Mesenchymal stem cell (in vitro differentiated cells and primary cell): ENCODE measurements around the gene ZBTB5.
A peak's percentile ranks its signal among the peaks of the same experiment; 100 is the strongest.

Experiments used
- DNase-seq: peaks from one replicate; pipeline ENCODE4 v3.0.0-alpha.2; 2013
- H2AFZ ChIP-seq: one replicate; pipeline ENCODE4 v1.6.1; 2013; ENCODE audit warnings: low read depth, mild to moderate bottlenecking, control low read depth, inconsistent platforms, low read length, moderate library complexity
- H2AK5ac ChIP-seq: 2 replicates; pipeline ENCODE4 v1.6.1; 2013; ENCODE audit warnings: low read length, moderate library complexity, mild to moderate bottlenecking, inconsistent platforms; ENCODE audit not compliant: severe bottlenecking
- H2BK120ac ChIP-seq: one replicate; pipeline ENCODE4 v1.6.1; 2013; ENCODE audit warnings: low read depth, mild to moderate bottlenecking, inconsistent platforms, low read length, moderate library complexity
- H2BK12ac ChIP-seq, 2 experiments: one replicate each; pipeline ENCODE4 v1.6.1; 2013; ENCODE audit warnings: inconsistent platforms in 2 of 2, low read length in 2 of 2, mild to moderate bottlenecking in 2 of 2, moderate library complexity in 2 of 2, control low read depth in 1 of 2
- H2BK15ac ChIP-seq: one replicate; pipeline ENCODE4 v1.6.1; 2013; ENCODE audit warnings: mild to moderate bottlenecking, low read depth, inconsistent platforms; ENCODE audit not compliant: poor library complexity, severe bottlenecking
- H2BK5ac ChIP-seq: 2 replicates; pipeline ENCODE4 v1.6.1; 2013; ENCODE audit warnings: low read depth, mild to moderate bottlenecking, low read length, control low read depth, inconsistent platforms; ENCODE audit not compliant: poor library complexity, severe bottlenecking
- H3K14ac ChIP-seq, 2 experiments: one replicate each; pipeline ENCODE4 v1.6.1; 2013; ENCODE audit warnings: inconsistent platforms in 2 of 2, low read length in 2 of 2, control low read depth in 1 of 2, mild to moderate bottlenecking in 1 of 2, moderate library complexity in 1 of 2
- H3K18ac ChIP-seq, 2 experiments: one replicate each; pipeline ENCODE4 v1.6.1; 2013; ENCODE audit warnings: inconsistent platforms in 2 of 2, low read length in 2 of 2, control low read depth in 1 of 2, low read depth in 1 of 2, mild to moderate bottlenecking in 1 of 2
- H3K23ac ChIP-seq, 2 experiments: one replicate each; pipeline ENCODE4 v1.6.1; 2013; ENCODE audit warnings: inconsistent platforms in 2 of 2, low read length in 2 of 2, mild to moderate bottlenecking in 2 of 2, moderate library complexity in 2 of 2, control low read depth in 1 of 2
- H3K27ac ChIP-seq: 2 replicates; pipeline ENCODE4 v1.5.1; 2013; ENCODE audit warnings: mild to moderate bottlenecking, moderate library complexity, low read length, control low read depth, inconsistent platforms; ENCODE audit not compliant: poor library complexity, severe bottlenecking
- H3K27me3 ChIP-seq, 2 experiments: 2 replicates each; pipeline versions ENCODE4 v1.6.1 to v1.7.0; 2013; ENCODE audit warnings: low read length in 2 of 2, mild to moderate bottlenecking in 2 of 2, moderate library complexity in 2 of 2, control low read depth in 1 of 2, inconsistent platforms in 1 of 2; ENCODE audit not compliant: control insufficient read depth in 1 of 2, insufficient read depth in 1 of 2
- H3K36me3 ChIP-seq, 2 experiments: 2 replicates each; pipeline versions ENCODE4 v1.6.1 to v1.7.0; 2013; ENCODE audit warnings: low read length in 2 of 2, control low read depth in 1 of 2, inconsistent platforms in 1 of 2, low read depth in 1 of 2, mild to moderate bottlenecking in 1 of 2; ENCODE audit not compliant: insufficient read depth in 2 of 2, control insufficient read depth in 1 of 2
- H3K4ac ChIP-seq, 2 experiments: one replicate each; pipeline ENCODE4 v1.6.1; 2013; ENCODE audit warnings: inconsistent platforms in 2 of 2, low read length in 2 of 2, mild to moderate bottlenecking in 2 of 2, moderate library complexity in 2 of 2, control low read depth in 1 of 2, low read depth in 1 of 2
- H3K4me1 ChIP-seq: 2 replicates; pipeline ENCODE4 v1.6.1; 2013; ENCODE audit warnings: low read depth, low read length, control low read depth; ENCODE audit not compliant: control insufficient read depth, insufficient read depth
- H3K4me2 ChIP-seq: 2 replicates; pipeline ENCODE4 v1.6.1; 2013; ENCODE audit warnings: low read length, mild to moderate bottlenecking, inconsistent platforms; ENCODE audit not compliant: poor library complexity, severe bottlenecking
- H3K4me3 ChIP-seq, 2 experiments: 2 replicates each; pipeline versions ENCODE4 v1.5.1 to v1.7.0; 2013; ENCODE audit warnings: low read length in 2 of 2, mild to moderate bottlenecking in 2 of 2, control low read depth in 1 of 2, low read depth in 1 of 2; ENCODE audit not compliant: insufficient read depth in 1 of 2
- H3K79me1 ChIP-seq: replicated peaks from 2 replicates; pipeline ENCODE4 v1.6.1; 2013; ENCODE audit warnings: mild to moderate bottlenecking, control low read depth, low read length, inconsistent platforms; ENCODE audit not compliant: poor library complexity, severe bottlenecking
- H3K9ac ChIP-seq: 2 replicates; pipeline ENCODE4 v1.7.0; 2013; ENCODE audit warnings: mild to moderate bottlenecking, low read length, moderate library complexity
- H3K9me3 ChIP-seq: 2 replicates; pipeline ENCODE4 v1.7.0; 2013; ENCODE audit warnings: mild to moderate bottlenecking, low read length; ENCODE audit not compliant: control insufficient read depth
- H4K8ac ChIP-seq: one replicate; pipeline ENCODE4 v1.6.1; 2013; ENCODE audit warnings: inconsistent platforms, mild to moderate bottlenecking, low read length, moderate library complexity
- H4K91ac ChIP-seq: one replicate; pipeline ENCODE4 v1.6.1; 2013; ENCODE audit warnings: mild to moderate bottlenecking, low read length, inconsistent platforms
- WGBS: methylation state at CpG from one replicate; pipeline ENCODE4 v1.1.7; 2013; ENCODE audit warnings: mixed read lengths; 5-methylcytosine and 5-hydroxymethylcytosine counted together

Gene ZBTB5

GRCh38 chr9:37417252-37417803 lies 47.9 kb downstream of the ZBTB5 start:
- no peak overlapping the region for H2BK12ac ChIP-seq
- H3K9ac ChIP-seq, result no peak overlapping the region
- no peak overlapping the region for H3K23ac ChIP-seq
- no peaks in the 10 kb centered on the region for H3K36me3 ChIP-seq
- no peak overlapping the region for H4K8ac ChIP-seq
- H3K27me3 ChIP-seq, result no peaks in the 10 kb centered on the region
- no peak overlapping the region for H3K14ac ChIP-seq
- no peak overlapping the region for H3K27ac ChIP-seq
- H2BK15ac ChIP-seq, result no peak overlapping the region
- no peaks in the 10 kb centered on the region for H3K79me1 ChIP-seq
- WGBS, result 88% methylated on average over 8 of the region's 9 CpGs
- peaks cover 26% of the 10 kb centered on the region for H3K4me1 ChIP-seq
- no peak for DNase-seq
- no peak overlapping the region for H2BK5ac ChIP-seq
- no peak overlapping the region for H2AK5ac ChIP-seq
- H3K18ac ChIP-seq, result no peak overlapping the region
- H3K4ac ChIP-seq, result no peak overlapping the region
- H3K4me3 ChIP-seq, result no peak overlapping the region
- H2BK120ac ChIP-seq, result no peak overlapping the region
- no peak overlapping the region for H2AFZ ChIP-seq
- H4K91ac ChIP-seq, result no peak overlapping the region
- no peaks in the 10 kb centered on the region for H3K9me3 ChIP-seq
- no peak overlapping the region for H3K4me2 ChIP-seq

GRCh38 chr9:37415011-37415719 lies 50.1 kb downstream of the ZBTB5 start:
- H2BK120ac ChIP-seq, result no peak overlapping the region
- H3K36me3 ChIP-seq, result no peaks in the 10 kb centered on the region
- H3K14ac ChIP-seq, result peak overlapping the region in 1 of 2 experiments; percentile 38
- H3K4ac ChIP-seq, result peak overlapping the region in 1 of 2 experiments; percentile 54
- no peaks in the 10 kb centered on the region for H3K27me3 ChIP-seq
- H3K23ac ChIP-seq, result no peak overlapping the region
- H3K27ac ChIP-seq, result peak overlapping the region; percentile 73
- H2AFZ ChIP-seq, result peak overlapping the region; percentile 55
- no peak overlapping the region for H2BK15ac ChIP-seq
- peak overlapping the region; percentile 81 for H4K8ac ChIP-seq
- peak overlapping the region; percentile 40 for H2AK5ac ChIP-seq
- peak overlapping the region; percentile 34 for H3K4me2 ChIP-seq
- H3K79me1 ChIP-seq, result no peaks in the 10 kb centered on the region
- 28% methylated on average over 22 of the region's 22 CpGs for WGBS
- peak; percentile 82 for DNase-seq
- peak overlapping the region; percentile 65 for H3K9ac ChIP-seq
- H3K9me3 ChIP-seq, result no peaks in the 10 kb centered on the region
- peak overlapping the region in 1 of 2 experiments; percentile 22 for H2BK12ac ChIP-seq
- H3K18ac ChIP-seq, result peak overlapping the region in 1 of 2 experiments; percentile 65
- peak overlapping the region in 1 of 2 experiments; percentile 28 for H3K4me3 ChIP-seq
- peak overlapping the region; percentile 44 for H4K91ac ChIP-seq
- no peak overlapping the region for H2BK5ac ChIP-seq
- H3K4me1 ChIP-seq, result peaks cover 26% of the 10 kb centered on the region

DNA sequence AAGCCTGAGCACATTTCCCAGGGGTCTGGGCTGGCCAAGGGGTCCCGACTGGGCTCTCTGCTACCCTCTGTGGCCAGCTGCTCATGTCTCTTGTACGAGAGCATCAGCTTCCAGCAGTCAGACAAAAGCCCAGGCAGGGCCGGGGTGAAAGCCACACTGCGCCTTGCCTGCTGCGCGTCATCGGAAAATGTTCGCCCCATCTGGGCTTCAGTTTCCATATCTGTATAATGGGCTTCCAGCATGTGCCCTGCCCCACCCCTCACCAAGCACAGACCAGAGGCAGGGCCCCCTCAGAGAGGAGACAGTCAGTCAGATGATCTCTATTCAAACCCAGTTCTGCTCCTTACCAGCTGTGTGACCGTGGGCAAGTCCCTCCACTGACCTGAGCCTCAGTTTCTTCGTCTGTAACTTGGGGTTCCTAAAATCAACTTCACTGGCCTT lies 50.7 kb downstream of the ZBTB5 start:
- H3K4me1 ChIP-seq, result peaks cover 26% of the 10 kb centered on the region
- H4K91ac ChIP-seq, result peak overlapping the region; percentile 44
- no peak overlapping the region for H3K14ac ChIP-seq

GRCh38 chr9:37413311-37413710 lies 51.9 kb downstream of the ZBTB5 start:
- H3K4ac ChIP-seq, result no peak overlapping the region
- no peak overlapping the region for H2AFZ ChIP-seq
- H3K14ac ChIP-seq, result no peak overlapping the region
- no peak for DNase-seq
- no peak overlapping the region for H3K18ac ChIP-seq
- no peak overlapping the region for H2BK120ac ChIP-seq
- H3K27me3 ChIP-seq, result no peaks in the 10 kb centered on the region
- no peak overlapping the region for H2BK5ac ChIP-seq
- no peaks in the 10 kb centered on the region for H3K79me1 ChIP-seq
- no peak overlapping the region for H3K23ac ChIP-seq
- H2AK5ac ChIP-seq, result no peak overlapping the region
- WGBS, result 89% methylated on average over 2 of the region's 4 CpGs
- H3K4me2 ChIP-seq, result no peak overlapping the region
- H3K27ac ChIP-seq, result peak overlapping the region; percentile 17
- peaks cover 30% of the 10 kb centered on the region for H3K4me1 ChIP-seq
- H3K36me3 ChIP-seq, result no peaks in the 10 kb centered on the region
- no peaks in the 10 kb centered on the region for H3K9me3 ChIP-seq
- H2BK12ac ChIP-seq, result peak overlapping the region in 1 of 2 experiments; percentile 12
- no peak overlapping the region for H2BK15ac ChIP-seq
- no peak overlapping the region for H4K8ac ChIP-seq
- H3K4me3 ChIP-seq, result no peak overlapping the region
- H3K9ac ChIP-seq, result no peak overlapping the region
- no peak overlapping the region for H4K91ac ChIP-seq

More for the DNA sequence above, 50.7 kb downstream of the ZBTB5 start:
- Histone ChIP-seq H4K8ac (peak overlapping the region; percentile 81), H2BK120ac (no peak overlapping the region), H3K36me3 (no peaks in the 10 kb centered on the region), H3K4me3 (no peak overlapping the region), H3K23ac (no peak overlapping the region), H3K18ac (peak overlapping the region in 1 of 2 experiments; percentile 65), H2BK5ac (peak overlapping the region; percentile 39), H3K79me1 (no peaks in the 10 kb centered on the region), H2BK12ac (no peak overlapping the region), H3K27me3 (no peaks in the 10 kb centered on the region), H3K9me3 (no peaks in the 10 kb centered on the region), H3K4me2 (peak overlapping the region; percentile 34), H2BK15ac (no peak overlapping the region), H2AFZ (no peak overlapping the region), H2AK5ac (peak overlapping the region; percentile 40), H3K27ac (peak overlapping the region; percentile 73), H3K4ac (no peak overlapping the region), H3K9ac (peak overlapping the region; percentile 65)
- DNase-seq, result no peak
- 95% methylated on average over 10 of the region's 10 CpGs for WGBS
